Trophoblast cell (in vitro differentiated cells and primary cell): ENCODE measurements around the gene GSTCD.
"Not testable (repeated sequence)": the region's sequence is repeated elsewhere in the genome, so short reads cannot be mapped to it uniquely, and the experiment has no call there.

ENCODE experiments used
- DNase-seq, 2 donors: peaks; one replicate each; pipeline ENCODE4 v3.0.0-alpha.2; 2016
- H2AFZ ChIP-seq: 2 replicates; pipeline ENCODE4 v1.6.1; 2013; ENCODE audit warnings: low read length, moderate library complexity, mild to moderate bottlenecking; ENCODE audit not compliant: insufficient read depth, poor library complexity
- H2AK5ac ChIP-seq: 2 replicates; pipeline ENCODE4 v1.6.1; 2013; ENCODE audit warnings: mild to moderate bottlenecking, low read length
- H2BK120ac ChIP-seq: 2 replicates; pipeline ENCODE4 v1.6.1; 2013; ENCODE audit warnings: low read length, mild to moderate bottlenecking, moderate library complexity; ENCODE audit not compliant: insufficient read depth, poor library complexity
- H2BK12ac ChIP-seq: 2 replicates; pipeline ENCODE4 v1.6.1; 2013; ENCODE audit warnings: mild to moderate bottlenecking, low read length, moderate library complexity
- H2BK5ac ChIP-seq: 2 replicates; pipeline ENCODE4 v1.6.1; 2013; ENCODE audit warnings: low read length, low read depth, moderate library complexity, mild to moderate bottlenecking; ENCODE audit not compliant: poor library complexity
- H3K14ac ChIP-seq: 2 replicates; pipeline ENCODE4 v1.6.1; 2013; ENCODE audit warnings: mild to moderate bottlenecking, low read length
- H3K18ac ChIP-seq: 2 replicates; pipeline ENCODE4 v1.6.1; 2013; ENCODE audit warnings: mild to moderate bottlenecking, low read length
- H3K23ac ChIP-seq: 2 replicates; pipeline ENCODE4 v1.6.1; 2013; ENCODE audit warnings: low read length
- H3K27ac ChIP-seq: 2 replicates; pipeline ENCODE4 v1.5.1; 2013; ENCODE audit warnings: low read depth, mild to moderate bottlenecking, inconsistent platforms, low read length, moderate library complexity
- H3K27me3 ChIP-seq: 2 replicates; pipeline ENCODE4 v1.6.1; 2013; ENCODE audit warnings: inconsistent platforms, mild to moderate bottlenecking, low read length, moderate library complexity; ENCODE audit not compliant: insufficient read depth
- H3K36me3 ChIP-seq, 2 experiments: 1 replicate in 1 of 2; 2 replicates in 1 of 2; pipeline ENCODE4 v1.6.1; 2013; ENCODE audit warnings: low read length in 2 of 2, mild to moderate bottlenecking in 2 of 2, moderate library complexity in 1 of 2; ENCODE audit not compliant: insufficient read depth in 2 of 2, control insufficient read depth in 1 of 2
- H3K4ac ChIP-seq: 2 replicates; pipeline ENCODE4 v1.6.1; 2013; ENCODE audit warnings: low read depth, mild to moderate bottlenecking, low read length, moderate library complexity
- H3K4me1 ChIP-seq, 2 experiments: 1 replicate in 1 of 2; 2 replicates in 1 of 2; pipeline ENCODE4 v1.6.1; 2013; ENCODE audit warnings: low read length in 2 of 2, mild to moderate bottlenecking in 2 of 2, moderate library complexity in 1 of 2; ENCODE audit not compliant: insufficient read depth in 2 of 2, control insufficient read depth in 1 of 2
- H3K4me2 ChIP-seq: 2 replicates; pipeline ENCODE4 v1.6.1; 2013; ENCODE audit warnings: inconsistent platforms, mild to moderate bottlenecking, low read length, moderate library complexity
- H3K4me3 ChIP-seq: 2 replicates; pipeline ENCODE4 v1.5.1; 2013; ENCODE audit warnings: mild to moderate bottlenecking, low read depth, low read length, inconsistent platforms
- H3K79me1 ChIP-seq: one replicate; pipeline ENCODE4 v1.6.1; 2013; ENCODE audit warnings: low read length
- H3K79me2 ChIP-seq: 2 replicates; pipeline ENCODE4 v1.6.1; 2013; ENCODE audit warnings: low read length, mild to moderate bottlenecking; ENCODE audit not compliant: control insufficient read depth, insufficient read depth, poor library complexity
- H3K9ac ChIP-seq: 2 replicates; pipeline ENCODE4 v1.6.1; 2013; ENCODE audit warnings: mild to moderate bottlenecking, low read length
- H3K9me3 ChIP-seq: 2 replicates; pipeline ENCODE4 v1.6.1; 2013; ENCODE audit warnings: low read depth, mild to moderate bottlenecking, control low read depth, inconsistent platforms, low read length; ENCODE audit not compliant: insufficient read depth
- H4K12ac ChIP-seq: 2 replicates; pipeline ENCODE4 v1.6.1; 2013; ENCODE audit warnings: low read depth, mild to moderate bottlenecking, low read length, moderate library complexity
- H4K8ac ChIP-seq: 2 replicates; pipeline ENCODE4 v1.6.1; 2013; ENCODE audit warnings: low read depth, mild to moderate bottlenecking, low read length, moderate library complexity
- H4K91ac ChIP-seq: one replicate; pipeline ENCODE4 v1.6.1; 2013; ENCODE audit warnings: low read depth, mild to moderate bottlenecking, low read length, moderate library complexity
- WGBS: extraction: QIAGEN DNeasy Blood & Tissue Kit; methylation state at CpG from one replicate; pipeline ENCODE4 v1.1.7; 2013; ENCODE audit warnings: missing lambda C conversion rate; ENCODE audit not compliant: insufficient read length, insufficient coverage; ENCODE audit errors: extremely low coverage; 5-methylcytosine and 5-hydroxymethylcytosine counted together

The GSTCD gene

GRCh38 chr4:105852230-105852629, 143.6 kb downstream of the GSTCD start:
- DNase-seq, H2BK5ac ChIP-seq, H3K79me2 ChIP-seq, H2AK5ac ChIP-seq, H3K36me3 ChIP-seq, H3K4me2 ChIP-seq, H3K4ac ChIP-seq, H2BK12ac ChIP-seq, H3K9me3 ChIP-seq, H3K14ac ChIP-seq, H2AFZ ChIP-seq, H3K27me3 ChIP-seq, H4K12ac ChIP-seq, H3K4me1 ChIP-seq, H3K4me3 ChIP-seq, H3K18ac ChIP-seq, H4K91ac ChIP-seq, H3K79me1 ChIP-seq, H3K23ac ChIP-seq, H3K27ac ChIP-seq, H4K8ac ChIP-seq, H3K9ac ChIP-seq, H2BK120ac ChIP-seq: not testable (repeated sequence)
- WGBS: no CpG with 5 or more reads among the region's 2 CpGs

GRCh38 chr4:105858466-105859040, 150.0 kb downstream of the GSTCD start:
- Histone ChIP-seq H3K4ac (no peak overlapping the region), H2BK120ac (no peak overlapping the region), H3K79me1 (no peaks in the 10 kb centered on the region), H3K4me1 (no peaks in the 10 kb centered on the region), H4K91ac (no peak overlapping the region), H3K14ac (no peak overlapping the region), H2AFZ (no peak overlapping the region), H3K27ac (no peak overlapping the region), H4K8ac (no peak overlapping the region), H3K27me3 (no peaks in the 10 kb centered on the region), H2BK12ac (no peak overlapping the region), H3K79me2 (no peaks in the 10 kb centered on the region), H2BK5ac (no peak overlapping the region), H3K4me3 (no peak overlapping the region), H4K12ac (no peak overlapping the region), H3K4me2 (no peak overlapping the region), H2AK5ac (no peak overlapping the region), H3K36me3 (no peaks in the 10 kb centered on the region), H3K23ac (no peak overlapping the region), H3K18ac (no peak overlapping the region), H3K9me3 (peaks cover 11% of the 10 kb centered on the region), H3K9ac (no peak overlapping the region)
- no CpG with 5 or more reads among the region's 10 CpGs for WGBS
- DNase-seq: no peak

- H3K9me3 ChIP-seq: peaks cover 11% of the 10 kb centered on the region
- no peak overlapping the region for H2AFZ ChIP-seq
- no peak overlapping the region for H3K23ac ChIP-seq
- no peak overlapping the region for H3K27ac ChIP-seq
- WGBS: no CpG with 5 or more reads among the region's 1 CpG
- H3K4me1 ChIP-seq: no peaks in the 10 kb centered on the region
- H3K4me3 ChIP-seq: no peak overlapping the region
- H3K18ac ChIP-seq: no peak overlapping the region
- no peak overlapping the region for H3K4ac ChIP-seq
- H3K14ac ChIP-seq: no peak overlapping the region
- no peak overlapping the region for H3K9ac ChIP-seq
- H3K79me1 ChIP-seq: no peaks in the 10 kb centered on the region
- peak in 1 of 2 donors; percentile 25 for DNase-seq
- H2AK5ac ChIP-seq: no peak overlapping the region
- no peaks in the 10 kb centered on the region for H3K79me2 ChIP-seq
- H2BK120ac ChIP-seq: no peak overlapping the region
- H3K27me3 ChIP-seq: no peaks in the 10 kb centered on the region
- H2BK12ac ChIP-seq: no peak overlapping the region
- no peak overlapping the region for H3K4me2 ChIP-seq
- H4K12ac ChIP-seq: no peak overlapping the region
- H4K91ac ChIP-seq: no peak overlapping the region
- H4K8ac ChIP-seq: no peak overlapping the region
- no peak overlapping the region for H2BK5ac ChIP-seq
- no peaks in the 10 kb centered on the region for H3K36me3 ChIP-seq
Measured at GRCh38 chr4:105859233-105859632, 150.6 kb downstream of the GSTCD start.

DNA sequence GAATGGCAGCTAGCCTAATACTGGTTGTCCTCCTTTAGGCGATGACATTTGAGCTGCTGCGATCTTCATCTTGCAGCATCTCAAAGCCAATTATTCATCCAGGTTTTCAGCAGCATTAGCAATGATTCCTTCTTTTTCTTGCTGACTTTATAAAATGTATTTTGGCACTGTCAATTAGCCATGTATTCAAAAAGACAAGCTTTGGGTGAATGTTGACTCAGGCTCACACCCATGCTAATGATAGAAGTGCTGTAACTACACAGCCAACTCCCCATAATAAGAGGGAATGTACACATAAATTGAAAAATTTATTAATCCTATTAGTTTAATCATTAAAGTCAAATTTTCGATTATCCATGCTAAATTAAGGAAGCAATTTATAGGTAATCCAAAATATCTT, 162.4 kb downstream of the GSTCD start:
- Histone ChIP-seq H2BK5ac (no peak overlapping the region), H4K12ac (no peak overlapping the region), H3K4me3 (no peak overlapping the region), H3K18ac (no peak overlapping the region), H2BK120ac (no peak overlapping the region), H2AFZ (no peak overlapping the region), H3K4me1 (no peaks in the 10 kb centered on the region), H3K9ac (no peak overlapping the region), H2AK5ac (no peak overlapping the region), H4K8ac (no peak overlapping the region), H3K9me3 (no peaks in the 10 kb centered on the region), H3K27ac (no peak overlapping the region), H3K4ac (no peak overlapping the region), H4K91ac (no peak overlapping the region), H2BK12ac (no peak overlapping the region), H3K14ac (no peak overlapping the region), H3K36me3 (no peaks in the 10 kb centered on the region), H3K4me2 (no peak overlapping the region), H3K27me3 (no peaks in the 10 kb centered on the region), H3K79me2 (no peaks in the 10 kb centered on the region), H3K23ac (no peak overlapping the region), H3K79me1 (no peaks in the 10 kb centered on the region)
- WGBS: no CpG with 5 or more reads among the region's 3 CpGs
- no peak for DNase-seq
